Esophagus (tissue), 2 donors: ENCODE measurements around the gene UBL5. TPM values are rescaled to one million over a fixed set of nuclear protein-coding genes. Genes with fewer than 3 reads are reported as not detected.
"Not testable (repeated sequence)": the region's sequence is repeated elsewhere in the genome, so short reads cannot be mapped to it uniquely, and the experiment has no call there.

Experiments used
- H3K27ac ChIP-seq, 2 donors: one replicate each; pipeline ENCODE4 v1.5.1; 2013; ENCODE audit warnings: low read depth in 2 of 2, mild to moderate bottlenecking in 2 of 2, inconsistent platforms in 1 of 2, low read length in 1 of 2, moderate library complexity in 1 of 2
- H3K27me3 ChIP-seq, 2 donors: one replicate each; pipeline ENCODE4 v1.6.1; 2013; ENCODE audit warnings: low read length in 2 of 2, control low read depth in 1 of 2, mild to moderate bottlenecking in 1 of 2; ENCODE audit not compliant: insufficient read depth in 2 of 2, control insufficient read depth in 1 of 2
- H3K36me3 ChIP-seq, 2 donors: one replicate each; pipeline ENCODE4 v1.6.1; 2013; ENCODE audit warnings: low read length in 1 of 2; ENCODE audit not compliant: control insufficient read depth in 2 of 2, insufficient read depth in 2 of 2
- H3K4me1 ChIP-seq, 2 donors: one replicate each; pipeline ENCODE4 v1.6.1; 2013; ENCODE audit warnings: low read length in 1 of 2; ENCODE audit not compliant: control insufficient read depth in 2 of 2, insufficient read depth in 2 of 2
- H3K4me3 ChIP-seq, 2 donors: one replicate each; pipeline ENCODE4 v1.5.1; 2013; ENCODE audit warnings: low read length in 2 of 2, mild to moderate bottlenecking in 2 of 2, low read depth in 1 of 2, moderate library complexity in 1 of 2
- H3K9me3 ChIP-seq, 2 donors: one replicate each; pipeline ENCODE4 v1.6.1; 2013; ENCODE audit warnings: mild to moderate bottlenecking in 2 of 2, low read depth in 1 of 2, low read length in 1 of 2, moderate library complexity in 1 of 2; ENCODE audit not compliant: control insufficient read depth in 2 of 2, insufficient read depth in 1 of 2
- WGBS, 2 donors: extraction: QIAGEN DNeasy Blood & Tissue Kit; methylation state at CpG; one replicate each; pipeline ENCODE4 v1.1.7; 2013; 5-methylcytosine and 5-hydroxymethylcytosine counted together
- polyA plus RNA-seq, 2 donors: library from polyadenylated mRNA; stranded (reverse); fragments of 200-250 nt; gene quantifications; one replicate each; pipeline ENCODE4 v1.2.3, GENCODE V29; 2013
- donor health status: healthy with polysubstance abuse.
- donor health status: Bipolar disorder and iron deficiency.

The UBL5 gene
- polyA plus RNA-seq, 2 donors = 604 to 1,000 TPM

GRCh38 chr19:9808855-9809824 lies 18.6 kb upstream of the UBL5 start:
- no peak overlapping the region for H3K4me3 ChIP-seq
- 86 to 88% methylated on average over 11 of the region's 11 CpGs for WGBS, 2 donors
- no peaks in the 10 kb centered on the region for H3K9me3 ChIP-seq
- peaks cover 27% of the 10 kb centered on the region in 2 donors for H3K36me3 ChIP-seq
- no peaks in the 10 kb centered on the region for H3K4me1 ChIP-seq
- H3K27ac ChIP-seq = no peak overlapping the region
- no peaks in the 10 kb centered on the region for H3K27me3 ChIP-seq

- Histone ChIP-seq H3K4me3 (no peak overlapping the region), H3K9me3 (no peaks in the 10 kb centered on the region), H3K27ac (no peak overlapping the region), H3K36me3 (peaks cover 25 to 27% of the 10 kb centered on the region in 2 donors), H3K4me1 (no peaks in the 10 kb centered on the region), H3K27me3 (no peaks in the 10 kb centered on the region)
- 97 to 98% methylated on average over 19 to 21 of the region's 21 CpGs for WGBS, 2 donors
These were observed 16.6 kb upstream of the UBL5 start for GRCh38 chr19:9811139-9811538.

- WGBS, 2 donors = 4% methylated on average over 39 of the region's 39 CpGs
- H3K4me3 ChIP-seq = peak overlapping the region; percentile 81 to 87
- peaks cover 0 to 3% of the 10 kb centered on the region in 2 donors for H3K4me1 ChIP-seq
- H3K36me3 ChIP-seq = no peaks in the 10 kb centered on the region
- no peaks in the 10 kb centered on the region for H3K27me3 ChIP-seq
- no peaks in the 10 kb centered on the region for H3K9me3 ChIP-seq
- peak overlapping the region; percentile 84 to 99 for H3K27ac ChIP-seq
These were observed 9.5 kb upstream of the UBL5 start for GRCh38 chr19:9818175-9818733.

- Histone ChIP-seq H3K9me3 (no peaks in the 10 kb centered on the region), H3K27ac (peak within 1 kb of the TSS; percentile 84 to 99), H3K36me3 (no peaks in the 10 kb centered on the region), H3K4me1 (peaks cover 0 to 3% of the 10 kb centered on the region in 2 donors), H3K4me3 (peak within 1 kb of the TSS; percentile 81 to 87), H3K27me3 (no peaks in the 10 kb centered on the region)
- 0 to 1% methylated on average over 81 to 82 of the region's 82 CpGs for WGBS, 2 donors
These were observed 8.8 kb upstream of the UBL5 start, which contains the start of gene FBXL12 for GRCh38 chr19:9818734-9819595. Gene FBXL12, minus strand, starts transcription at chr19:9819079. Its CDS starts 266 bp downstream, at chr19:9818813.

GRCh38 chr19:9819596-9819909 lies 8.2 kb upstream of the UBL5 start:
- peak overlapping the region; percentile 84 to 99 for H3K27ac ChIP-seq
- no peaks in the 10 kb centered on the region for H3K27me3 ChIP-seq
- peaks cover 0 to 3% of the 10 kb centered on the region in 2 donors for H3K4me1 ChIP-seq
- WGBS, 2 donors = 1 to 2% methylated on average over 21 of the region's 21 CpGs
- peak overlapping the region; percentile 13 to 81 for H3K4me3 ChIP-seq
- H3K9me3 ChIP-seq = no peaks in the 10 kb centered on the region
- no peaks in the 10 kb centered on the region for H3K36me3 ChIP-seq

- not testable (repeated sequence) for H3K27me3 ChIP-seq, H3K4me1 ChIP-seq, H3K9me3 ChIP-seq, H3K36me3 ChIP-seq
- whole genome bisulfite sequencing, 2 donors = 91 to 94% methylated on average over 8 of the region's 8 CpGs
- H3K27ac ChIP-seq = peak overlapping the region; percentile 84 to 99
- H3K4me3 ChIP-seq = peak overlapping the region in 1 of 2 donors; percentile 81
These were observed 7.7 kb upstream of the UBL5 start for GRCh38 chr19:9820034-9820433.

- H3K36me3 ChIP-seq = no peaks in the 10 kb centered on the region
- WGBS, 2 donors = 88% methylated on average over 5 of the region's 5 CpGs
These were observed 3.9 kb upstream of the UBL5 start for GRCh38 chr19:9823816-9824215.

GRCh38 chr19:9828551-9829063 lies 889 bp downstream of the UBL5 start:
- H3K9me3 ChIP-seq = no peaks in the 10 kb centered on the region

More at GRCh38 chr19:9823816-9824215, 3.9 kb upstream of the UBL5 start:
- no peak overlapping the region for H3K4me3 ChIP-seq
- H3K27ac ChIP-seq = no peak overlapping the region
- no peaks in the 10 kb centered on the region for H3K9me3 ChIP-seq
- peaks cover 0 to 4% of the 10 kb centered on the region in 2 donors for H3K4me1 ChIP-seq
- no peaks in the 10 kb centered on the region for H3K27me3 ChIP-seq

GRCh38 chr19:9834307-9834725 lies 6.6 kb downstream of the UBL5 start:
- 61 to 72% methylated on average over 6 of the region's 6 CpGs for WGBS, 2 donors
- H3K9me3 ChIP-seq = no peaks in the 10 kb centered on the region
- no peak overlapping the region for H3K4me3 ChIP-seq

More at GRCh38 chr19:9828551-9829063, 889 bp downstream of the UBL5 start:
- H3K27ac ChIP-seq = peak overlapping the region in 1 of 2 donors; percentile 80
- no peaks in the 10 kb centered on the region for H3K27me3 ChIP-seq
- 30 to 31% methylated on average over 13 of the region's 13 CpGs for WGBS, 2 donors
- H3K4me1 ChIP-seq = peaks cover 0 to 4% of the 10 kb centered on the region in 2 donors
- peaks cover 0 to 4% of the 10 kb centered on the region in 2 donors for H3K36me3 ChIP-seq
- peak overlapping the region; percentile 85 to 94 for H3K4me3 ChIP-seq

More at GRCh38 chr19:9834307-9834725, 6.6 kb downstream of the UBL5 start:
- peaks cover 4 to 7% of the 10 kb centered on the region in 2 donors for H3K36me3 ChIP-seq
- H3K4me1 ChIP-seq = peaks cover 0 to 2% of the 10 kb centered on the region in 2 donors
- H3K27ac ChIP-seq = no peak overlapping the region
- no peaks in the 10 kb centered on the region for H3K27me3 ChIP-seq
